Parietal lobe (tissue), 2 donors: ENCODE measurements around the gene PEX12. TPM values are rescaled to one million over a fixed set of nuclear protein-coding genes. Genes with fewer than 3 reads are reported as not detected.

ENCODE experiments used
- small RNA-seq: library from RNA; depleted of rRNA; stranded (forward); fragments of <200 nt; gene quantifications from one replicate; pipeline ENCODE3, GENCODE V24; 2014; ENCODE audit warnings: low replicate concordance
- total RNA-seq: library from RNA; depleted of rRNA; stranded (reverse); fragments of >200 nt; gene quantifications from one replicate; pipeline ENCODE4 v1.2.3, GENCODE V29; 2014

PEX12 gene
- 4.7 TPM for total RNA-seq

GRCh38 chr17:35578197-35578928, at the start of gene PEX12:
PEX12 (minus strand) TSS chr17:35578571; CDS start chr17:35578021, 550 bp downstream.

GRCh38 chr17:35587074-35587961, 8.9 kb upstream of the PEX12 start, which contains the start of gene AP2B1:
AP2B1 (plus strand) TSS chr17:35587322; CDS start chr17:35594031, 6,709 bp downstream.

GRCh38 chr17:35560703-35561102, 17.7 kb downstream of the PEX12 start, which contains the start of gene SLFN14:
SLFN14 (minus strand) TSS chr17:35560819; CDS start chr17:35558062, 2,757 bp downstream.

GRCh38 chr17:35537601-35538141, 40.7 kb downstream of the PEX12 start, which contains the start of gene SLFN12L:
SLFN12L (minus strand) TSS chr17:35537678; CDS start chr17:35522364, 15,314 bp downstream.

Small RNA genes within 50 kb of the gene (small RNA-seq; reads per million reads assigned to genes)
- gene AC004134.1: not detected
- not detected for gene AC015911.1
- 28.9 reads per million, percentile 93 among the genes with 10 or more reads in this experiment for gene SNORD7

Other genes starting within 250 kb of the PEX12 start
- 2.5 TPM for gene SLFN11, start 204.9 kb downstream of the PEX12 start, total RNA-seq
- gene SLFN12, start 146.1 kb downstream of the PEX12 start, total RNA-seq: 2.2 TPM
- gene SLFN13, start 129.8 kb downstream of the PEX12 start, total RNA-seq: 0.94 TPM
- gene SLFN12L, start 40.9 kb downstream of the PEX12 start, total RNA-seq: not detected
- 0.31 TPM for gene SLFN14, start 17.8 kb downstream of the PEX12 start, total RNA-seq
- 190 TPM for gene AP2B1, start 8.8 kb upstream of the PEX12 start, total RNA-seq
- 6.6 TPM for gene RASL10B, start 153.1 kb upstream of the PEX12 start, total RNA-seq
- 0.31 TPM for gene GAS2L2, start 174.7 kb upstream of the PEX12 start, total RNA-seq
- gene C17orf50, start 182.3 kb upstream of the PEX12 start, total RNA-seq: not detected
- gene MMP28, start 217.1 kb upstream of the PEX12 start, total RNA-seq: 9.7 TPM
- gene TAF15, start 230.9 kb upstream of the PEX12 start, total RNA-seq: 143 TPM